Measurements from ENCODE around the gene ZNF500.

ZNF500 gene

GRCh38 chr16:4766875-4767628, at the start of gene ZNF500:
Gene ZNF500 (minus strand): TSS chr16:4767162. CDS start chr16:4765978, 1,184 bp downstream.
- peak; percentile 63 to 96 (median 90) for DNase-seq

GRCh38 chr16:4814542-4815173, 47.7 kb upstream of the ZNF500 start:
- no peak for DNase-seq

GRCh38 chr16:4814046-4814445, 47.1 kb upstream of the ZNF500 start:
- no peak for DNase-seq

DNA sequence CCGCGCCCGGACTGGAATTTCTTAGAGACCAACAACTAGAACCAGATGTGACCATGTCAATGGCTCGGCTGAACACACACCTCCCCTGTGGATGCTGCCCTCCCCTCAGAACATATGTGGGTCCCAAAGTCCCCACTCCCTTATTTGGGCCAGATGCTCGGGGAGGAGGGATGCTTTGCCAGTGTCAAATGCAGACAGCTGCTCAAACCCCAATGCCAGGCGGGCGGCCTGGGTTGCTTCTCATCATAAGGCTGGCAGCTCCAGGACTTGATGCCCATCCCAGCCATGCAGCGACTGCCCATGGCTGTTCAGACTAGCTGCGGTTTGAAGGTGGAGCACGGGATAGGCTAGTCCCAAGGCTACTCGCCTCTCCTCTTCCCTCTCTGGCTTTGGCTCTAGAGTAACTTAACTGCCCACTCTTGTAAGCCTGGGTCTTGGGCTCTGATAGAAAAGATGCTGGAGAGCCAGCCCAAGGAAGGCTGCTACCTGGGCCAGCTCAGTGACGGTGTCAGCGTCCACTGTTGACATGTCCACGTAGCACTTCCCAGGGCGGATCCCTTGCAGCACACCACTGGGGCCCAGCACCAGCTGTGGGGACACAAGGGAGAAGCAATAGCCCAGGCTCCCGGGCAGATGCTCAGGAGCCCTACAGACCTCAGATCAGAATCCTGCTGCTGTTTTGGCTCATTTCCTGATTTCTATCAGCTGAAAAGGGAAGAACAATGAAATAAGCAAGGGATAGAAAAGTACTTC, 46.5 kb upstream of the ZNF500 start:
- DNase-seq: no peak

- no peak for DNase-seq
Measured at GRCh38 chr16:4811773-4812172, 44.8 kb upstream of the ZNF500 start.

DNA sequence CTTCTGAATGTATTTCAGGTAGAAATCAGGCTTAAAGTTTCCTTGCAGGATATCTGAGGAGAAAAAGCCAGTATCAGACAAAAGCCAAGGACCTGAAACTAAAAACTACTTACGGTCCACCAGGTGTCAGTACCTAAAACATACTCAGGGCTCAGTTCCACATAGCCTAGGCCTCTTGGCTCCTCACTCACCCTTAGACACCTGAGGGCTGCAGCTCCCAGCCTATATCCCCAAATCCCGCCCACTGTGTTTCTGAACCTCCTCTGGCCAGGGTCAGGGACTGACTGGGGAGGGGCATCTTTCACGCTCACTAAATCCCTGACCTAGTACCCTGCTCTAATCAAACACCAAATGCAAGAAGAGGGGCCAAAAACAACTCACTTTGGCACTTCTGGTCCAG, 44.3 kb upstream of the ZNF500 start:
- DNase-seq: no peak

DNA sequence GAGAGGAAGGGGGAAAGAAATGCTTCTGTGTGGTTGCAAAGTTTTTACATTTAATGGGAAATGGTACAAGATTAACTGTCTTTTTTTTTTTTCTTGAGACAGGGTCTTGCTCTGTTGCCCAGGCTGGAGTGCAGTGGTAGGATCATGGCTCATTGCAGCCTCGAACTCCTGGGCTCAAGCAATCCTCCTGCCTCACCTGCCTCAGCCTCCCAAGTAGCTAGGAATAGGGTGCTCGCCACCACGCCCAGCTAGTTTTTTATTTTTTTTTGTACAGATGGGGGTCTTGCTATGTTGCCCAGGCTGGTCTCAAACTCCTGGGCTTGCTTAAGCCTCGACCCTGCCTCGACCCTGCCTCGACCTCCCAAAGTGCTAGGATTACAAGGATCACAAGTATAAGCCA, 39.3 kb upstream of the ZNF500 start:
- no peak for DNase-seq

- DNase-seq: no peak
Measured at GRCh38 chr16:4805231-4805630, 38.3 kb upstream of the ZNF500 start.

GRCh38 chr16:4803898-4804762, 37.2 kb upstream of the ZNF500 start:
- DNase-seq: no peak

GRCh38 chr16:4803401-4803844, 36.5 kb upstream of the ZNF500 start:
- DNase-seq: no peak

DNA sequence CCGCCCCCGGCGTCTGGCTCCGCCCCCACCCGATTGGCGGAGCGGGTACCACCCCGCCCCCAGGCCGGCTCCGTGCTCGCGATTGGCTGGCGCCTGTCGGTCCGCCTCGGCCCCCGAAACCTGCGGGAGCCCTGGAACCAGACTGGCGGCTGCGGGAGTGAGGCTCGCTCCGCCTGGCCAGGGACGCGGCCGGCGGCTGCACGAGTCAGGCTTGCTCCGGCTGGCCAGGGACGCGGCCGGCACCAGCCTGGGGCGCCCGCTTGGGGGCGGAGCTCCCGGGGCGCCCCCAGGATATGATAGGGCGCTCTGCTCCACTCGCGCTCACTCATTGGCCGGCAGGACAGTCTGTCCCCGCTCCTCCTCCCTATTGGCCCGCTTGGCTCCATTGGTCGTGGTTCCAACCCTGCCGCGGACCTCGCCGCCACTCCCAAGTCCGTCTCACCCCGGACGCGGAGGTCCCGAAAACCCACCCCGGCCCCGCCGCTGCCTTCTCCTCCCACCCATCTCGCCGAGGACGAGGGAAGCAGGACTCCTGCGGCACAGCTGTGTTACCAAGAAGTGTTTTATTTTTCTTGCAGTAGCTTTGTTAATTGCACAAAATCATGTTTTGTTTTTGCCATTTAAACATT, 35.8 kb upstream of the ZNF500 start:
- DNase-seq: peak; percentile 70 to 100 (median 98)

GRCh38 chr16:4801962-4802658, 35.1 kb upstream of the ZNF500 start, which contains the start of gene ROGDI:
Gene ROGDI (minus strand): TSS chr16:4802633. CDS start chr16:4802571, 62 bp downstream.
- DNase-seq: peak in 10 of 14 donors; percentile 20 to 80 (median 59)

- peak in 3 of 14 donors; percentile 42 to 56 (median 44) for DNase-seq
Measured at GRCh38 chr16:4801051-4801961, 34.3 kb upstream of the ZNF500 start.

DNA sequence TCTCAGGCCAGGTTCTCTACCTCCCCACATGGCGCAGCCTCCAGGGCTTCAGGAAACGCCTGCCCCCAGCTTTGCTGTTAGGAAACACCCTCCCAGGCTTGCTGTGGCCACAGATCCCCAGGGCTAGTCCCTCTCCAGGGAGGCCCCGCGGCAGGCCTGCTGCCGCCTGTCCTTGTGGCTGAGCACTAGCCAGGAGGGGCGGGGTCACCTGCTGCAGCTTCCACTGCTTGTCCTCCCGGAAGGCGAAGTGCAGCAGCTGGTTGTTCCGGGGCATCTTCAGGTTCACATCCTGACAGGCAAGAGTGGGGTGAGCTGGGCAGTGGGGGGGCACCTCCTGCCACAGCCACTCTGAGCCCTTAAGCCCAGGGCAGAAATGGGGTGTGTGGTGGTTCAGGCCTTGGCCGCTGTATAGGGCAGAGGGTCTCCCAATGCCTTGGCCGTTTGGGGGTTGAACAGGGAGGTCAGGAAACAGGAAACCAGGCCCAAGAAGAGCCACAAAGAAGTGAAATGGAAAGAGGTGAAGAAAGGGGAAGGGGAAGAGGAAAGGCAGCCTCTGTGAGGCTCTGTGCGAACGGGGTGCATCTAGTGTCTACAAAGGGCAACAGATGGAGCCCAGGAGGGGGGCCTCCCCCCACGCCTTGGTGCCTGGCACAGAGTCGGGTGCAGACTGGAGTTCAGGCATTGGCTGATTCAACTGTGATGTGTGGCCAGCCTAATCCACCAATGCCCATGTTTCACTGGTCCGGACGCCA, 33.5 kb upstream of the ZNF500 start:
- DNase-seq: peak in 13 of 14 donors; percentile 49 to 88 (median 63)

GRCh38 chr16:4799171-4799855, 32.4 kb upstream of the ZNF500 start:
- no peak for DNase-seq

DNA sequence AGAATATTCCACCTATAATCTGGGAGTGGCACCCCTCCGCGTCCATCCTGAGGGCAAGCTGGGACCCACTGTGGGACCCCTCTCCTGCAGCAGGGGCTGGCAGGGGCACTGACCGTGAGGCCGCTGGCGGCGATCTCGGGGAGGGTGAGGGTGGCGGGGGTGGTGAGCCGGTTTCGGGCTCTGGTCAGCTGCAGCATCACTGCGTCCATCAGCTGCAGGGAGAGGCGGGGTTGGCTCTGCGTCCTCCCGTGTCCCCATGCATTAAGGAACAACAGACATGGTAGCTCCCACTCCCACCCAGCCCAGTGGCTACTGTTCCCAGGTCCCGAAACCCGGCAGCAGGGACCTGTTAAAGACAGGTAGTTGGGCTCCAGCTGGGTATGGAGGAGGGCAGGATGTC, 31.5 kb upstream of the ZNF500 start:
- DNase-seq: no peak

DNA sequence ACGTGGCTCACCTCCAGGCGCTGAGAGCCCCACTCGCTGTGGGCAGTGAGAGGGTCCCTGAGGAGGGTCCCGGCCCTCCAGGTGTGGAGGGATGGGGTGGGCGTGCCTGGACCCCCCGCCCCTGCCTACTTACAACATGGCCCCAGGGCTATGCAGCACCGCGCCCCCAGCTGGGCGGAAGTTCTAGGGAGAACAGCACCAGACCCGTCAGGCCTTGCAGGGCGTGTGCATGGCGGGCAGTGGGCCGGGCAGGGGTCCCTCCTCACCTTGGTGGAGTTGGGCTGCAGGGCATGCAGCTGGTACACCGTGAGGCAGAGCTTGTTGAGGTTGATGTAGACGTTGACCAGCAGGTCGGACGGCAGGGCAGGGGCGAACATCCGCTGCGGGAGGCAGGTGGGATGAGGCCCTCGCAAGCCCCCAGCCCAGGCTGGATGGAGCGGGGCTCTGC, 30.9 kb upstream of the ZNF500 start:
- DNase-seq: no peak
